Glomerular visceral epithelial cell (primary cell): Measurements from ENCODE around the gene SRPX.

Experiments
- DNase-seq: peaks from one replicate; pipeline ENCODE4 v3.0.0-alpha.2; 2016; ENCODE audit errors: extremely low spot score

SRPX gene, protein sequence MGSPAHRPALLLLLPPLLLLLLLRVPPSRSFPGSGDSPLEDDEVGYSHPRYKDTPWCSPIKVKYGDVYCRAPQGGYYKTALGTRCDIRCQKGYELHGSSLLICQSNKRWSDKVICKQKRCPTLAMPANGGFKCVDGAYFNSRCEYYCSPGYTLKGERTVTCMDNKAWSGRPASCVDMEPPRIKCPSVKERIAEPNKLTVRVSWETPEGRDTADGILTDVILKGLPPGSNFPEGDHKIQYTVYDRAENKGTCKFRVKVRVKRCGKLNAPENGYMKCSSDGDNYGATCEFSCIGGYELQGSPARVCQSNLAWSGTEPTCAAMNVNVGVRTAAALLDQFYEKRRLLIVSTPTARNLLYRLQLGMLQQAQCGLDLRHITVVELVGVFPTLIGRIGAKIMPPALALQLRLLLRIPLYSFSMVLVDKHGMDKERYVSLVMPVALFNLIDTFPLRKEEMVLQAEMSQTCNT

DNA sequence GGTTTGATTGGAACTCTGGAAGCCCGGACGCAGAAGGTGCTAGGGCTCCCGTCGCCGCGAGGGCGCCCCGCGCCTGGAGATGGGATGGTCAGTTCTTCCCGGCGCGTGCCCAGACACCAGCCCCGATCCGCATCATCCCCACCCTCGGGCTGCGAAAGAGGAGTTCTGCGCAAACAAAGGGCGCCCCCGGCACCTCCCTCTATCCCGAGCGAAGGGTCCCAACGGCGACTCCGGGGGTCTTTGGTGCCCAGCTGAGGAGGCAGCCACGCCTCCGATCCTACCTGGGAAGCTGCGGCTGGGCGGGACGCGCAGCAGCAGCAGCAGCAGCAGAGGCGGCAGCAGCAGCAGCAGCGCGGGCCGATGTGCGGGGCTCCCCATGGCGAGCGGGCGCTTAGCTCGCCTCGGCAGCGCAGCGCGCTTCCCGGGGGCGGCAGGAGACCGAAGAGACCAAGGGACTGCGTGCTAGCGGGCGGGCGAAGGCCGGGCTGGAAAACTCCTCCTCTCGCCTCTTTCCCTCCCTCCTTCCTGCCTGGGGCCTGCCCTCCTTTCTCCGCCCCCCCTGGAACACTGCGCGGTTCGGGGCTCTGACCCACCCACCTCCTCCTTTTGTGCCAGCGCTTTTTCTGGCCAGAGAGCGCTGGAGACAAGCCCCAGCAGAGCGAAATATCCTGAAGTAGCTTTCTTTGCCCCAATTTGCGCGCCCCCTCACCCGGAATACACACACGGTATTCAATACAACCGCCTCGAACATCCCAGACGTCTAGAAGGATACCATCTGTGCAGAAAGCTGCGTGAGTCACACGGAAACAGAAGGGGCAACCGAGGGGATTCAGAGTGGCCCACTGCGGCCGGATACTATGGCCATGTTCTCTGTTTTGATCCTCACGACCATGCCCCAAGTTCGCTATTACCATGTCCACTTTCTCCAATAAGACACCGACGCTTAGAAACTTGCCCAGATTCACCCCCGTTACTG, at the start of gene SRPX:
SRPX (minus strand) TSS at position 457 of the 976 bp plus-strand sequence; CDS start at position 378, 79 bp downstream.
- peak; percentile 39 for DNase-seq

DNA sequence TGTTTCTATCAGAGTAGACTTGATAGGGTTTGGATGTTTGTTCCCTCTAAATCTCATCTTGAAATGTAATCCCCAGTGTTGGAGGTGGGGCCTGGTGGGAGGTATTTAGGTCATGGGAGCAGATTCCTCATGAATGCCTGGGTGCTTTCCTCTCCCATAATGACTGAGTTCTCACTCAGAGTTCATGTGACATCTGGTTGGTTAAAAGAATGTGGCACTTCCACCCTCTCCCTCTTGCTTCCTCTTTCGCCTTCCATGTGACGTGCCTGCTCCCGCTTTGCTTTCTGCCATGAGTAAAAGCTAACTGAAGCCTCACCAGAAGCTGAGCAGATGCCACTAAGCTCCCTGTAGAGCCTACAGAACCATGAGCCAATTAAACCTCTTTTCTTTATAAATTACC, 47.3 kb upstream of the SRPX start:
- no peak for DNase-seq

DNA sequence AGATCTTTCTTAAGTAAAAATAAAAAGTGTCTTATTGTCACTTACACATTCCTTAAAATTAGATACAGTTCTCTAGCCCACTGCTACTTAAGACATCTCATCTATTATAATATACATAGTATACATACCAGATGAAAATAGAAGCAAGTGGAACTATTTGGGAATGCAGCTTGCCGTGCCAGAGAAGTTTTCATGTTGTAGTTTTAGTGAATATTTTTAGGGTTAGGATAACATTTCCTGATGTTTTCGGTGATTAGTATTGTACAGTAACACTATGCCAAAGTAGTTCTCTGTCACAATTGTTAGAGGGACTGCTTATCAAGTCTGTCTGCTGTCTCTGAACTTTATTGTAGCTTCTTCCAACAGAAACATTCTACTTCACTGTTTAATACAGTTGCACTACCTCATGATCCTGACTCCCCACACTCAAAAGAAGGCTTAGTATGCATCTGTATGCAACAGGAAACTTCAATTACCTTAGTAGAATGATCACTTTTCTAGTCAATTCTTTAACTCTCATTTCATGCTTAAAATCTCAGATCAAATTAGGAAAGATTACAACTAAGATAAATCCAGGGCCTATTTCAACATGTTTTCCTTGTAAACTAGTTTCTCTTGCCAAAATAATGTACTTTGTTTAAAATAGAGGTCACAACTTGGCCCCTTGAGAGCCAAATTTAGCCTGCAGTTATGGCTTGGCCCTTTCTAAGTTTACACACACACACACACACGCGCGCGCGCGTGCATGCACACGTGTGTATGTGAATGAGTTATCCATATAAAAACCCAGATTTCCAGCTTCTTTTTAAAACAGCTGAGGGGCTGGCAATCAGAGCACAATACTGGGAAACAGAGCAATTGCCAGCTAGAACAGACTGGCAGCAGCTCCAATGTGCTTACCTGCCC, 42.3 kb upstream of the SRPX start:
- DNase-seq: no peak

DNA sequence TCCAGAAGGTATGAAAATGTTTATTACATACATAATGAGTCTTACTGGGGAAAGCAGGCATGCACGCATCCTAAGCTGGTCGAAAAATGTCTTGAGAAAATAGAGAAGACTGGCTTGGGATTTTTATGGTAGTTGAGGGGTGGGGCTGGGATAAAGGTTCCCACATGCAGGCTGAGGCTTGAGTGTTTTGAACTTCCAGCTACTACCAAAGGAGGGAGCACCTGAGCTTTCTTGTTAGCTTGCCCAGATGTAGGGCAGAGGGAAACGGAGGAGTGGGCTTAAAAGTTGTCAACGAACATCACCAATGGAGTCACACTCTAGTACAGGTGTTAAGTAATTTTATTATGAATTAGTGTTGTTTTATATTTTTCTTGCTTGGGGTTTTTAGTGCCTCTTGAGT, 39.6 kb upstream of the SRPX start:
- peak; percentile 26 for DNase-seq

DNA sequence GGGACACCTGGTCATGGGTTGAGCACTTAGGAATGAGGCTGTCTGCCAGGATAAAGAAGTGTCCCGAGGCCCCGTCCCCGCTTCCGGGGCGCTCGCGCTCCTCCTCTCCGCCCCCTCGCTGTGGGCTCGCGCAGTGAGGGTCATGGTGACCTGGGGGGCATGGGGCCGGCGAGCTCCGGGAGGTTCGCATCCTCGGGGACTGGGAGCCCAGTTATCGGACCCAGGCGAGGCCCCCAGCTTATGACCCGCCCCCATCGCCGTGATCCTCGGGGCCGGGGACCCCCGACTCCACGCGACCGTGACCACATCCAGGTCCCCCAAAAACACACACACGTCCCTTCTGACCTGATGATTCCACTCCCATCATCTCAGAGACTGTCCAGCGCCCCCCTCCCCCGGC, 35.3 kb upstream of the SRPX start:
- no peak for DNase-seq

DNA sequence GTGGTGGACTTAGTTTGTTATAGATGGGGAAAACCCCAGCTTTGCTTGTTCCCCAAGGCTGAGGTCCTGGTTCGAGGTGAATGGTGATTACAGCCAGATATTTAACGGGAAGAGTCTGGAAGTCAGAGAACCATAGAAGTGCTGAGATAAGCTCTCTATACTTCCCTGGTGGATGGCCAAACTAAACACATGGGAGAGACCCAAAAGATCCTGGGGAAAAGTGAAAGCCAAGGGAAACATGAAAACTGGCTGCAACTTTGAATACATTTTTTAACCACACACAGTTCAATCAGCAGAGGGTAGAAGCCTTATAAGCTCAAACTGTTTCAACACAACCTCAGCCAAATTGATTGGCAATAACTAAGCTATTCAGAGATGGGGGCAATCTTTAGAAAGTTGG, 29.3 kb upstream of the SRPX start:
- no peak for DNase-seq

DNA sequence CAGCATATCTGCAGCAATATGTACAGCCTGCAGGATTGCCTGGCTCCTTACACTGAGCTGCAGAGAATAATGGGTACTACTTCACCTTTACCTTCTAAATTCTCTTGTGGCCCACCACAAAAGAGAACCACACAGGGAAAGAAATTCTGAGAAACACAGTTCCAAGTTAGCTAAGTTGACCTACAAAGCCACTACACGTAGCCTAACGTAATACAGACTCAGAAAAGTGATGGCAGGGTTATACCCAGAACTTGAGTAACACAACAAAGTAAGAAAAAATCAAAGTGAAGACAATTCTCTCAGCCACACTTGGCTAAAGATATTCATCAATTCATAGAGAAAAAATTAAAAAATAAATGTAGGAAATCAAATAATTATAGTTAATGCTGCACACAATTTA, 26.4 kb upstream of the SRPX start:
- no peak for DNase-seq

DNA sequence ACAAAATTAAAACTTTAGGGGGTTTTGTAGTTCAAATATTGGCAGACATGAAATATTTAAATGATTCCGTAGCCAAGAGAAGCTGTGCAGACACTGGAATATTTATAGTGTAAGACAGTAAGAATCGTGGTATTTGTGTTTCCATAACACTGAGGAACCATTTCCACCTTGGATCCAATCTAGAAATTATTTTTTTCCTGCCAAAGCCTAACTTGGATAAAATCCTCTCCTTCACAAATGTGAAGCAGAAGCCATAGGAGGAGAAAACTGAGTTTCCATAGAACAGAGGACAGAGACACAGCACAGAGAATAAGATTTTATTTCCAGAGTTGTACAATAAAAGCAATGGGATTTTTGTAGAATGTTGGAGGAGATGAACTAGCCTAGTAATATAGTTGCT, 19.9 kb upstream of the SRPX start:
- no peak for DNase-seq

DNA sequence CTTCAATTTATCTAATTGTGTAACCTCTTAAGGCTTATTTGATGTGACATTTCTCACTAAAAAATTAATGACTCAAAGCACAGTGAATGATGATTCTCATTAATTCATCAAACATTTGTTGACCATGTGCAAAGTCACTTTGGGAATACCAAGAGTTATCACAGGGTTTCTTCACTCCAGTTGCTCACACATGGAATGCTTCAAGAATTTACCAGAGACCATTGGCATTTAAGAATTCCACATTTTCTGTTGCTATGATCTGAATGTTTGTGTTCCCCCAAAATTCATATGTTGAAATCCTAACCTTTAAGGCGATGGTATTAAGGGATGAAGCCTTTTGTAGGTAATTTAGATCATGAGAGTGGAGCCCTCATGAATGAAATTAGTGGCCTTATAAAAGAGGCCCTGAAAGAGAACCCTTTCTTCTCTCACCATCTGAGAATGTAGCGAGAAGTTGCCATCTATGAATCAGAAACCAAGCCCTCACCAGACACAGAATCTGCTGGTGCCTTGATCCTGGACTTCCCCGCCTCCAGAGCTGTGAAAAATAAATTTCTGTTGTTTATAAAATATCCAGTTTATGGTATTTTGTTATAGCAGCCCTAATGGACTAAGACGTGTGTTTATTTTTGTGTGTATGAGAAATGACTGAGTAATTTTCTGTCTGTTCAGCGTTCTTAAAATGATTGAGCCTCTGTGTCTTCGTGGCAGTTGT, 16.4 kb upstream of the SRPX start:
- DNase-seq: no peak

DNA sequence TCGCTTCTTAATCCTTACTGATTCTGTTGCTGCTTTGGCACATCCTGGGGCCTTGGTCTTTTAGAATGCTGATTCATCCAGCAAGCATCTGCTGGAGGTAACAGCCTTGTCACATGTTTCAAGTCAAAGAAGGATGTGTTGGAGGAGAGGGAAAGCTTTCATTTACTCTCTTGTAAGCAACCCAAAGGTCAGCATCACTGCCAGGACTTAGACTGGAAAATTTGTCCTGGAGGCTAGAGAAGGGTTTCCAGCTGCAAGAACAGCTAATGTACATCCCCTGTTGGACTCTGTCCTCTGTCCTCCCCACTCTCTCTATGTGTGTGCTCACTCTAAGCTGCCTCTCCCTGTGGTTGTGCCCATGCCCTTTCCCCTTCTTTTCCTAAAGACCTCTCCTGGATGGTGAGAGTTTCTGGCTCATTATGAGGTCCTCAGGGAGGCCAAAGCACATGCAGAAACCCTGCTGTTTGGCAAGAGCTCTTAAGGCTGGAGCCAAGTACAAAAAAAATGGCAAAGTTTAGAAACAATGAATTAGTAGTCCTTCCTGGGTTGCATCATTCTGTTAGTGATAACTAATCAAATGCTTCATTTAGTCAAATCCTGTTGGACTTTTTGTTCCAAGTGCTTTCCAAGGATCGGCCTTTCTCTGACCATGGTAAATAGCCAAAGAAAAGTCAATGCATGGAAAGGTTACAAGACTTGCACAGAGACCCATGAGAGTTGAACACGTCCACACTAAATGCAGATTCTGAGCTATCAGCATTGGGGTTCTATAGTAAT, 13.4 kb upstream of the SRPX start:
- DNase-seq: peak; percentile 35

DNA sequence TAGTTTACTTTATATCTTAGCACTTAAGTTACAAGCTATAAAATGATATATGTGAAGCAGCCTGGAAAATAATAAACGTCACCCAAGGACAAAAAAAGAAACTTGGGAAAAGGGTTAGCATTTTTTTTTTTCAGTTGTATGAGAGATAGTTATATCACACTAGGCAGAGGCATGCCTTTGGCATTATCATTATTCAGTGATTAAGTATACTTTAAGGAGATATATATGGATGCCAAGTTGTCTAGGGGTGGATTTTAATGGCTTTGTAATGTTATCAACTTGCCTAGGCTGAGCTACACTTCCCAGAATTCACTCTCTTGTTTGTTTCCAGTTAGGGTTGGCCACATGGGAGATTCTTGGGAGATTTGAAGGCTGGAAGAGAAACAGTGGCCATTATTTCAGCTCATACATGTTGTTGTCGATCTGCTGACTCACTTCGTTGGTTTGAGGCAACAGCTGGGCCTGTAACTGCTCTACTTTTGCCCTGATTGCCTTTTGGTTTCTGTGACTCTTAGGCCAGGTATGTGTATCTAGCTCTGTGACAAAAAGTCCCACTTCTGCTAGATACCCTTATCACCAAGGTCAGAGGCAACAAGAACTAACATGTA, 11.5 kb upstream of the SRPX start:
- no peak for DNase-seq

DNA sequence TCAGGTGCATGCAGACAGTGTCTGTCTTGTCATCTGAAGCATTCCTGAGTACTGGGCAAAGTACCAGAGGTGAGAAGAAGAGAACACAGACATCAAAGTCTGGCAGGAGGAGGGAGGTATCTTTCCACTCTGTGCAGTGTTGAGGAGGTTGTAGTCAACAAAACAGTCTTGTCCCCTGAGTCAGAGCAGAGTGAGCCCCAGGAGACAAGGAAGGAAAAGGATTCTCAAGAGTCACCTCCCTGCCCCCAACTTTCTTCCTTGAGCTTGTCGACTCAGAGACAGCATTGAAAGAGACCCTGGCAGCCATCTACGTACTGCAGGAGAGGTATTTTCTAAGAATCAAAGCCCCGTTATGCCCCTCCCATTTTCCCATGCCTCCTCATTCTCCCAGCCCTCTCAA, 4.4 kb upstream of the SRPX start:
- DNase-seq: peak; percentile 25

DNA sequence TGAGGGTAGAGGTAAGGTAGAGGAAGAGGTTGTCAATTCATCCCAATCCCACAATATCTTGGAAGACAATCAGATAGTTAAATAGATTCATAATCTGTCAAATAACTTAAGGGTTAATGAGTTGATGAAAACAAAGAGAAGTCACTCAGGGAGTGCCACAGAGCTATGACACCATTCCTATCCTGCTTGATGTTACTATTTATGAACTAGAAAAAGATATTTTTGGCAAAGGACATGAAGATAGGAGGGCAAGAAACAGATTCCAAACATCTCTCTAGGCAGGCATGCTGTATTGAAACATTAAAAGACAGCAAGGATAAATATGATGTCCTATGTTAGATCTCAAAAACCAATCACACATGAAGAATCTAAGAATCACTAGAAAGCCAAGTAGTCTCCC, 3.5 kb upstream of the SRPX start:
- DNase-seq: no peak

DNA sequence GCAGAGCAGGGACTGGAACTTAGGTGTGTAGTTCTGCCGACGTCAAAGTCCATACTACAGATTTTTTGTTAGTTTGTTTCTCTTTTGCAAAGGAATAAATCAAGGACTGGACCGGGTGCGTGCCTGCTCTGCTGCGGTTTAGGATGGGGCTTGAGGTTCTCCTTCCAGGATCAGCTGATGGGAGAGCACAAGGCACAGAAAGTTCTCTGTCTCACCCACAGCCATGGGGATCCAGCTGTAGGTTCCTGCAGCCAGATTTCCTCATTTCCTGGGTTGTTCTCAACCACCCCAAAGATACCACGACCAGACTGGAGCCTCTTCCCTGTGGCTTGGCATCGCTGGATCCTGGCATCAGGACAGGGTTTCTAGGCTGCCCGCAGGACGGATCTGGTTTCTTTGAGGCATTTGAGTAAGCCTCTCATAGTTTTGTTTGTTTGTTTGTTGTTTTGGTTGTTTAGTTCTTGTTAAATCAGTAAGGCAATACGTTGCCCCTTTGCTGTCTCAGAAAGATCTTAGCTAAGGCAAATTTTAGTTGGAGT, 789 bp upstream of the SRPX start:
- DNase-seq: no peak

DNA sequence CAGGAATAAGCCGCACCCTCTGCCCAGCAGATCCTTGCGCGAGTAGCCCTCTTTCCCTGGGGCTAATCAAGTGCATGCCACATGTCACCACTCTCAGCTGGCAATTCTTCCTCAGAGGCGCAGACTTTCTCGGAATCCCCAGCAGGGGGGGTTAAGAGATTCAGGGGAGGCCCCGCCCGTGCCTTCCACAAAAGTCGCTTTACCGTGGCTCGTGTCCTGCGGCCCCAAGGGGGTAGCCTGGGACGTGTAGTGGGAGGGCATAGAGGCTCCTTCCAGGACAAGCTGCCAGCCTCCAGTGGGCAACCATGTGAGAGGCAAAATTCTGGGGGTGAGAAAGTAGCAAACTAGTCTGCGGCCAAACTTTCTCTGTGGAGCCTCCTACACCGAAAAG, 652 bp downstream of the SRPX start:
- DNase-seq: peak; percentile 56

DNA sequence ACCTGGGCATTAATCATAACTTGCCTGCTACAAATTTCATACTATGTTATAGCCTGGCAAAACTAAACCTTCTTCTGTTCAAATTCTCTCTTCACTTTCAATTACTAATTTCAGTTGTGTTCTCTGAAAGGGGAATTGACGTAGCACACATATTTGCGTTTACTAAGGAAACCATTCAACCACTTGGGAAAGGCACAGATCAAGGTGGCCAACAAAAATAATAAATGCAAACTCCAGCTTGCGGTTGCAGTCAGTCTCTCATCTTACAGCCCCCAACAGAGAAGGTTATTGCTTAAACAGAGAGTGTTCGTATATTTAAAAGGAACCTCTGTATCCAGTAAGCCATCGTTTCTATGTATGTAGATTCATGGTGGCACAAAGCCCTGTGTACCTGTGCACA, 4.0 kb downstream of the SRPX start:
- no peak for DNase-seq

DNA sequence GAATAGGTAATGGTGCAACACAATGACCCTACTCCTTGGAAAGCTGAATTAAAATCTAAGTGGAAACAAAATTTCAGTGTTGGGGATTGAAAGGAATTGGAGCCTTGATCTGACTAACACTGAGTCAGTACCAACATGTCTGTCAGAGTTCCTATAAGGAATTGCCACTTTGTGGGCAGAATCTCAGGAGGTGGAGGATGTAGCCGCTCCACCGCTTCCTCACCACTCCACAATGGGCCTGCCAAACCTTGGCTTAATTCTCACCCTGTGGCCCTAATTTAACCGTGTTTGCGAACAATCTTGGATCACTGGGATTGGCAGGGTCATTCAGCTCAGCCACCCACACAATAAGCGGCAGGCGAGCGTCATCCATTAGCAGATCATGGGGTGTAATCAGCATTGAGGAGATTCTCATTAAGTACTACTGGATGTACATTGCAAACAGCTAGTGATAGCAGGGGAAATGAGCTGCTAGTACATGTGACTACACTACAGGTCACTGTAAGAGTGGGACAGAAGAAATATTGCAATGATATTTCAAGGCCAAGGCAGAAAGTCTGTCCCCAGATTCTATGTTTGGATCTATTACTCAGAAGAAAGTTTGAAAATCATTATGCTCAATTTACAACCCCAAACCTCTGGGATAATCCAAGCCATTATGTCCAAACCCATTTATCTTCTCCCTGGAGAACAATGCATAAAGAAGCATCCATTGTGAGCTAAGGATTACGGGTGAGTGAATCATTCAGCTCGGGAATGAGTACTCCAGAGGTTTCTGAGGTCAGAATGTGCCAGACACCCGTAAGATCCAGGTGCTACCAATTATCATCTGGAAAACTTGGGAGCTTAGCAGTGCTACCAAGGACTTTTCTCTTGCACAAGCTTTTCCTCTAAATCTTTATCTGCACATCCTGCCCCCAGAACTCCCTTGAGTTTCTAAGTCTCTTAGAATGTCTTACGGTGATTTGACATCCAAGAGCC, 5.8 kb downstream of the SRPX start:
- DNase-seq: peak; percentile 37

DNA sequence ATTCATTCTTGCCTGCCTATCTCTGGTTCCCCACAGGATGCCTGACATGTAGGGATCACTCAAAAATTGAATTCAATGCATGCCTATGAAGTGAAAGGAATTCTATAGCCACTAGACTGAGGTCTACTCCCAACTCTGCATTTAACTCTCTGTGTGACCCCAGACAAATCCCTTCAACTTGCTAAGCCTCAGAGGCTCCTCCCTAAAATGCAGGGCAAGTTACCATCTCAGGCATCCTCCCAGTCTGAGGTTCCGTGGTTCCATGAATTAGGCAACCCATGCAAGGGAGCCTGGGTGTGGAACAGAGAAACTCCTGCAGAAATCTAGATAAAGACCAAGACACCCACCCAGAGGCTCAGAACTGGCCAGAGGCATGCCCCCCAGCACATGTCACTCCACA, 6.6 kb downstream of the SRPX start:
- DNase-seq: no peak
